C4-2B (cell line): ENCODE measurements around the gene DNAAF2.

Experiments
- CTCF ChIP-seq: fragments of 450-650 bp; conservative IDR thresholded peaks from 2 replicates; pipeline ENCODE4 v1.5.1; 2017; ENCODE audit warnings: mild to moderate bottlenecking
- ZFX ChIP-seq: fragments of 450-650 bp; IDR thresholded peaks from 2 replicates; pipeline ENCODE4 v1.6.1; 2017

GRCh38 chr14:49677643-49678042 is 42.6 kb upstream of the DNAAF2 start:
- TF ChIP-seq CTCF = no peak
- TF ChIP-seq ZFX = no peak
